Astrocyte (in vitro differentiated cells and primary cell): ENCODE measurements around the gene CNTN5. TPM values are rescaled to one million over a fixed set of nuclear protein-coding genes. Genes with fewer than 3 reads are reported as not detected.

Experiments used
- DNase-seq: peaks from one replicate; pipeline ENCODE4 v3.0.0-alpha.2; 2010; ENCODE audit warnings: low read depth
- FAIRE-seq: peaks from 2 replicates; lab custom pipeline; 2011; peaks lifted over from hg19 to GRCh38; lab: Jason Lieb, UNC
- H2AFZ ChIP-seq: 2 replicates; pipeline ENCODE4 v1.6.0; 2012; ENCODE audit warnings: low read depth, low read length, inconsistent platforms
- H3K27ac ChIP-seq: 2 replicates; pipeline ENCODE4 v1.5.1; 2011; ENCODE audit warnings: low read depth, low read length, inconsistent platforms
- H3K27me3 ChIP-seq: 2 replicates; pipeline ENCODE4 v1.6.0; 2011; ENCODE audit warnings: low read length, inconsistent platforms; ENCODE audit not compliant: insufficient read depth
- H3K36me3 ChIP-seq: 2 replicates; pipeline ENCODE4 v1.5.1; 2011; ENCODE audit warnings: low read length, inconsistent platforms; ENCODE audit not compliant: insufficient read depth
- H3K4me1 ChIP-seq: 2 replicates; pipeline ENCODE4 v1.5.1; 2011; ENCODE audit warnings: low read length, inconsistent platforms; ENCODE audit not compliant: insufficient read depth
- H3K4me2 ChIP-seq: 2 replicates; pipeline ENCODE4 v1.6.0; 2012; ENCODE audit warnings: low read length, inconsistent platforms
- H3K4me3 ChIP-seq: 2 replicates; pipeline ENCODE4 v1.5.1; 2011; ENCODE audit warnings: low read depth, mild to moderate bottlenecking, low read length, inconsistent platforms; ENCODE audit not compliant: insufficient read depth
- H3K79me2 ChIP-seq: 2 replicates; pipeline ENCODE4 v1.6.0; 2012; ENCODE audit warnings: mild to moderate bottlenecking, low read length, inconsistent platforms; ENCODE audit not compliant: insufficient read depth
- H3K9ac ChIP-seq: 2 replicates; pipeline ENCODE4 v1.6.0; 2012; ENCODE audit warnings: mild to moderate bottlenecking, low read length, inconsistent platforms
- H3K9me3 ChIP-seq: 2 replicates; pipeline ENCODE4 v1.5.1; 2012; ENCODE audit warnings: low read depth, mild to moderate bottlenecking, low read length, inconsistent platforms; ENCODE audit not compliant: insufficient read depth
- H4K20me1 ChIP-seq: 2 replicates; pipeline ENCODE4 v1.6.0; 2012; ENCODE audit warnings: low read length, inconsistent platforms; ENCODE audit not compliant: insufficient read depth
- H3K27ac Mint-ChIP-seq: one replicate; pipeline ENCODE4 v1.8.0; 2021; ENCODE audit warnings: mild to moderate bottlenecking, mixed read lengths; ENCODE audit not compliant: unreplicated experiment
- H3K27me3 Mint-ChIP-seq: one replicate; pipeline ENCODE4 v1.8.0; 2021; ENCODE audit warnings: low read depth, mixed read lengths; ENCODE audit not compliant: unreplicated experiment
- H3K36me3 Mint-ChIP-seq: one replicate; pipeline ENCODE4 v1.8.0; 2021; ENCODE audit warnings: low read depth, mixed read lengths; ENCODE audit not compliant: unreplicated experiment
- H3K4me1 Mint-ChIP-seq: one replicate; pipeline ENCODE4 v1.8.0; 2021; ENCODE audit warnings: low read depth, mixed read lengths; ENCODE audit not compliant: unreplicated experiment
- H3K4me3 Mint-ChIP-seq: one replicate; pipeline ENCODE4 v1.8.0; 2021; ENCODE audit warnings: mild to moderate bottlenecking, moderate library complexity, mixed read lengths; ENCODE audit not compliant: unreplicated experiment
- H3K9me3 Mint-ChIP-seq: one replicate; pipeline ENCODE4 v1.8.0; 2021; ENCODE audit warnings: mild to moderate bottlenecking, mixed read lengths; ENCODE audit not compliant: unreplicated experiment
- CTCF ChIP-seq: IDR thresholded peaks from 2 replicates; pipeline ENCODE4 v1.5.1; 2011; ENCODE audit warnings: low read depth, mild to moderate bottlenecking, inconsistent platforms, low read length, moderate library complexity; ENCODE audit not compliant: insufficient read depth
- EZH2 ChIP-seq: IDR thresholded peaks from 2 replicates; pipeline ENCODE4 v1.6.1; 2012; ENCODE audit warnings: mild to moderate bottlenecking, low read length, inconsistent platforms; ENCODE audit not compliant: insufficient read depth
- total RNA-seq: library from RNA; stranded (reverse); gene quantifications from 2 replicates; pipeline ENCODE4 v1.2.1, GENCODE V29; 2021

The CNTN5 gene
- total RNA-seq, 1 donor from 2014 or later: 1.1 TPM

- Histone ChIP-seq H3K9ac (no peak overlapping the region), H3K27ac (no peak overlapping the region), H3K4me3 (no peak overlapping the region), H3K4me2 (no peak overlapping the region), H3K4me1 (no peaks in the 10 kb centered on the region), H3K27me3 (no peaks in the 10 kb centered on the region), H3K9me3 (no peaks in the 10 kb centered on the region), H3K36me3 (no peaks in the 10 kb centered on the region), H2AFZ (no peak overlapping the region), H4K20me1 (no peaks in the 10 kb centered on the region), H3K79me2 (no peaks in the 10 kb centered on the region)
- H3K36me3 Mint-ChIP-seq: no peaks in the 10 kb centered on the region
- no peak overlapping the region for H3K27ac Mint-ChIP-seq
- no peaks in the 10 kb centered on the region for H3K9me3 Mint-ChIP-seq
- H3K27me3 Mint-ChIP-seq: no peaks in the 10 kb centered on the region
- no peaks in the 10 kb centered on the region for H3K4me1 Mint-ChIP-seq
- FAIRE-seq (no peak), DNase-seq (no peak)
- H3K4me3 Mint-ChIP-seq: no peak overlapping the region
- TF ChIP-seq CTCF (no peak), EZH2 (no peak)
Measured at GRCh38 chr11:100182350-100182749, 1161.6 kb downstream of the CNTN5 start.

GRCh38 chr11:100182927-100183326 is 1162.2 kb downstream of the CNTN5 start:
- TF ChIP-seq EZH2 (no peak), CTCF (no peak)
- Histone ChIP-seq H3K79me2 (no peaks in the 10 kb centered on the region), H3K36me3 (no peaks in the 10 kb centered on the region), H3K9me3 (no peaks in the 10 kb centered on the region), H3K9ac (no peak overlapping the region), H3K4me3 (no peak overlapping the region), H3K27me3 (no peaks in the 10 kb centered on the region), H4K20me1 (no peaks in the 10 kb centered on the region), H3K4me2 (no peak overlapping the region), H2AFZ (no peak overlapping the region), H3K27ac (no peak overlapping the region), H3K4me1 (no peaks in the 10 kb centered on the region)
- DNase-seq: no peak
- no peak for FAIRE-seq
- H3K9me3 Mint-ChIP-seq: no peaks in the 10 kb centered on the region
- H3K27me3 Mint-ChIP-seq: no peaks in the 10 kb centered on the region
- H3K27ac Mint-ChIP-seq: no peak overlapping the region
- H3K36me3 Mint-ChIP-seq: no peaks in the 10 kb centered on the region
- no peak overlapping the region for H3K4me3 Mint-ChIP-seq
- no peaks in the 10 kb centered on the region for H3K4me1 Mint-ChIP-seq

GRCh38 chr11:100185588-100185987 is 1164.8 kb downstream of the CNTN5 start:
- Histone ChIP-seq H3K27ac (no peak overlapping the region), H3K79me2 (no peaks in the 10 kb centered on the region), H3K4me3 (no peak overlapping the region), H2AFZ (no peak overlapping the region), H3K9me3 (no peaks in the 10 kb centered on the region), H3K27me3 (no peaks in the 10 kb centered on the region), H3K4me1 (no peaks in the 10 kb centered on the region), H3K36me3 (no peaks in the 10 kb centered on the region), H3K9ac (no peak overlapping the region), H4K20me1 (no peaks in the 10 kb centered on the region), H3K4me2 (no peak overlapping the region)
- no peak for FAIRE-seq
- no peak for TF ChIP-seq EZH2
- TF ChIP-seq CTCF: no peak
- DNase-seq: no peak
- Mint-ChIP-seq H3K4me3 (no peak overlapping the region), H3K4me1 (no peaks in the 10 kb centered on the region), H3K36me3 (no peaks in the 10 kb centered on the region), H3K9me3 (no peaks in the 10 kb centered on the region), H3K27ac (no peak overlapping the region), H3K27me3 (no peaks in the 10 kb centered on the region)
